Endodermal cell (in vitro differentiated cells): ENCODE data around the gene WDR27. TPM values are rescaled to one million over a fixed set of nuclear protein-coding genes. Genes with fewer than 3 reads are reported as not detected.

Experiments used
- DNase-seq: peaks from one replicate; pipeline ENCODE4 v3.0.0-alpha.2; 2017
- H3K27ac ChIP-seq: 2 replicates; pipeline ENCODE4 v1.5.1; 2013; ENCODE audit warnings: mild to moderate bottlenecking, low read depth, low read length, moderate library complexity
- H3K27me3 ChIP-seq: 2 replicates; pipeline ENCODE4 v1.6.1; 2013; ENCODE audit warnings: mild to moderate bottlenecking, low read length, moderate library complexity; ENCODE audit not compliant: insufficient read depth, control insufficient read depth, poor library complexity, severe bottlenecking
- H3K36me3 ChIP-seq: 2 replicates; pipeline ENCODE4 v1.7.0; 2013; ENCODE audit warnings: mild to moderate bottlenecking, low read length, moderate library complexity; ENCODE audit not compliant: control insufficient read depth, insufficient read depth
- H3K4me1 ChIP-seq: one replicate; pipeline ENCODE4 v1.7.0; 2013; ENCODE audit warnings: low read length; ENCODE audit not compliant: control insufficient read depth, insufficient read depth
- H3K4me3 ChIP-seq: 2 replicates; pipeline ENCODE4 v1.5.1; 2013; ENCODE audit warnings: mild to moderate bottlenecking, low read length, moderate library complexity
- H3K9ac ChIP-seq: 2 replicates; pipeline ENCODE4 v1.6.1; 2013; ENCODE audit warnings: mild to moderate bottlenecking, low read length, moderate library complexity; ENCODE audit not compliant: poor library complexity, severe bottlenecking; ENCODE audit errors: extremely low read depth
- H3K9me3 ChIP-seq: 2 replicates; pipeline ENCODE4 v1.6.1; 2013; ENCODE audit warnings: mild to moderate bottlenecking, low read length, moderate library complexity; ENCODE audit not compliant: control insufficient read depth
- H3K27ac Mint-ChIP-seq: 2 replicates; pipeline ENCODE4 v1.8.0; 2020; ENCODE audit warnings: mixed read lengths
- H3K27me3 Mint-ChIP-seq: 2 replicates; pipeline ENCODE4 v1.8.0; 2021; ENCODE audit warnings: mild to moderate bottlenecking, mixed read lengths; ENCODE audit not compliant: insufficient read depth
- H3K36me3 Mint-ChIP-seq: 2 replicates; pipeline ENCODE4 v1.8.0; 2020; ENCODE audit warnings: low read depth, mixed read lengths
- H3K4me1 Mint-ChIP-seq: 2 replicates; pipeline ENCODE4 v1.8.0; 2020; ENCODE audit warnings: mixed read lengths
- H3K4me3 Mint-ChIP-seq: 2 replicates; pipeline ENCODE4 v1.8.0; 2020; ENCODE audit warnings: mild to moderate bottlenecking, moderate library complexity, mixed read lengths
- H3K9me3 Mint-ChIP-seq: 2 replicates; pipeline ENCODE4 v1.8.0; 2020; ENCODE audit warnings: mild to moderate bottlenecking, mixed read lengths
- CTCF ChIP-seq: fragments of 200-600 bp; sonication (generic); conservative IDR thresholded peaks from 2 replicates; pipeline ENCODE4 v1.5.0; 2021; ENCODE audit warnings: antibody characterized with exemption, mild to moderate bottlenecking
- WGBS, 2 experiments: methylation state at CpG; one replicate each; pipeline versions ENCODE4 v1.1.5 to v1.1.7; 2013; ENCODE audit warnings: missing lambda C conversion rate in 2 of 2, mixed read lengths in 1 of 2; ENCODE audit not compliant: insufficient coverage in 1 of 2, insufficient read length in 1 of 2; 5-methylcytosine and 5-hydroxymethylcytosine counted together
- total RNA-seq, 2 donors: library from RNA; stranded (reverse); fragmentation: NEBNext Ultra II Directional in 1 of 2; extraction: Animal tissue kit (Norgen Biotek cat#: 25700) in 1 of 2; gene quantifications; 2 replicates in 1 of 2; 3 replicates in 1 of 2; pipeline ENCODE4 v1.2.1, GENCODE V29; 2021

WDR27 gene
- total RNA-seq, 2 donors from 2014 or later, result 94.4 to 110 TPM

- Histone ChIP-seq H3K9me3 (peaks cover 34% of the 10 kb centered on the region), H3K36me3 (peaks cover 39% of the 10 kb centered on the region), H3K9ac (peak overlapping the region; percentile 95), H3K27me3 (no peaks in the 10 kb centered on the region), H3K4me1 (peaks cover 17% of the 10 kb centered on the region), H3K27ac (peak overlapping the region; percentile 82), H3K4me3 (peak overlapping the region; percentile 48)
- WGBS, 2 experiments, result 50 to 62% methylated on average over 9 to 10 of the region's 10 CpGs
- Mint-ChIP-seq H3K27me3 (no peaks in the 10 kb centered on the region), H3K4me1 (peaks cover 25% of the 10 kb centered on the region), H3K4me3 (peak overlapping the region; percentile 19), H3K36me3 (peaks cover 89% of the 10 kb centered on the region), H3K27ac (peak overlapping the region; percentile 97), H3K9me3 (peaks cover 80% of the 10 kb centered on the region)
- no peak for TF ChIP-seq CTCF
- DNase-seq, result peak; percentile 71
Measured at GRCh38 chr6:169620171-169621130, 81.4 kb downstream of the WDR27 start.

DNA sequence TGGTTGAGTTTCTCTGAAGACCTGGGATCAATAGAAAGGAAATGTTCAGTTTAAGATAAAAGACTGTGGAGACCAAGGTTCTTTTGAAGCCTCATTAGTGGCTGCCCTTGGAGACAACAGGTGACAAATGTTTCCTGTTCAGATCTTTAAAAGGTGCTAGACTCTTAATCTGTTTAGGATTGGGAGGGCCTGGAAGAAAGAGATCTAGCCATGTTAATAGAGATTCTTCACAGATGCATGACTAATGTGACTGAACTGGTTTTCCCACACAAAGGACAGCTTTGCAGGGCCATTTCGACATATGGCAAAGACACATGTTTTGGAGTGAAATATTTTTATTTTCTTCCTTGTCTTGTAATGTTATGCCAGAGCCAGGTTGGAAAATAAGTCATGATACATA, 82.2 kb downstream of the WDR27 start:
- Mint-ChIP-seq H3K27me3 (no peaks in the 10 kb centered on the region), H3K27ac (peak overlapping the region; percentile 97), H3K9me3 (peaks cover 82% of the 10 kb centered on the region), H3K4me3 (peak overlapping the region; percentile 29), H3K4me1 (peaks cover 25% of the 10 kb centered on the region), H3K36me3 (peaks cover 84% of the 10 kb centered on the region)
- H3K9me3 ChIP-seq, result peaks cover 41% of the 10 kb centered on the region
- peak overlapping the region; percentile 82 for H3K27ac ChIP-seq
- peaks cover 37% of the 10 kb centered on the region for H3K36me3 ChIP-seq
- H3K4me1 ChIP-seq, result peaks cover 17% of the 10 kb centered on the region
- peak overlapping the region; percentile 95 for H3K9ac ChIP-seq
- no peak for DNase-seq
- WGBS, 2 experiments, result 0 to 25% methylated on average over 1 of the region's 1 CpG
- no peak for TF ChIP-seq CTCF
- H3K27me3 ChIP-seq, result no peaks in the 10 kb centered on the region
- peak overlapping the region; percentile 48 for H3K4me3 ChIP-seq

DNA sequence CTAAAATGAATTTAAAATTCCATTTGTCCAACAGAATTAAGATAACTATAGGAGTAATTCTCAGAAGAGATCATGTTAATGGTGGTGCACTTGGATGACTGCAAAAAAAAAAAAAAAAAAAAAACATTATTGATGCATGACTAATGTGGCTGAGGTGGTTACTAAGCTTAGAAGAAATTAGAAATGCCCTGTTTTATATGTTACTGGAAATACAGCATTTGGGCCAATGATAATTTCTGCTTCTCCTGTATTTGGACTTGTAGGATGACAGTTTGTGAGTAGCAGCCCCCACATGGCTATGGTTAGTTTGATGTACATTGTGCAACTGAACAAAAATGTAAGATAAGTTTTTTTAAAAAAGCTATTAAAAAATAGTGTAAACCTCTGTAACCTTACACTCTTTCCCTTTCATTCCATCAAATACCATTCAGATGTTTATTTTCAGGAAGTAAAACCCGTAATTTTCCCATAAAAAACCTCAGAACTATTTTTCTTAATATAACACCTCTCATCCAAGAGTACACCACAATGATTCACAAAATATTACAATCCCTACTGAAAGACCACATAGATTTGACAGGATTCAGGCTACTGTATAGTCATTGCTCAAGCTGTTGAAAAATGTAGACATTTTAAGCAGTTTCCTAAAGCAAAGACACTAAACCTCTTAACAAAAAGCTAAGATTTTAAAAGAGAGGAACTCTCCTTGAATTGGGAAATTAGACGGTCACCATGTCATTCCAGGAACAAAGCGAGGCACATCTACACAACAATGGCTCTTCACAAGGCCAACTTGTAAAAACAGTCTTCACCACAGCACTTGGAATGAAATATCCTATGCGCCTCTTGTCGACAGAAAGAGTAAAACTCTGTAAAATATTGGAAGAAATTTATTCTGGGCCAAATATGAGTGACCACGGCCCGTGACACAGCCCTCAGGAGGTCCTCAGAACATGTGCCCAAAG, 83.0 kb downstream of the WDR27 start:
- H3K4me1 Mint-ChIP-seq, result peaks cover 25% of the 10 kb centered on the region
- H3K4me3 Mint-ChIP-seq, result peak overlapping the region; percentile 29
- H3K36me3 ChIP-seq, result peaks cover 29% of the 10 kb centered on the region
- peak overlapping the region; percentile 74 for H3K27ac ChIP-seq
- H3K9me3 Mint-ChIP-seq, result peaks cover 76% of the 10 kb centered on the region
- peak overlapping the region; percentile 95 for H3K9ac ChIP-seq
- peaks cover 37% of the 10 kb centered on the region for H3K9me3 ChIP-seq
- no peak for DNase-seq
- H3K27me3 ChIP-seq, result no peaks in the 10 kb centered on the region
- no peaks in the 10 kb centered on the region for H3K27me3 Mint-ChIP-seq
- H3K36me3 Mint-ChIP-seq, result peaks cover 79% of the 10 kb centered on the region
- peaks cover 17% of the 10 kb centered on the region for H3K4me1 ChIP-seq
- no peak for TF ChIP-seq CTCF
- peak overlapping the region; percentile 30 for H3K4me3 ChIP-seq
- peak overlapping the region; percentile 97 for H3K27ac Mint-ChIP-seq
- WGBS, 2 experiments, result 11 to 22% methylated on average over 4 to 7 of the region's 7 CpGs
